NCI-H748 (cell line): ENCODE measurements around the gene SNU13.
"Not testable (repeated sequence)": the region's sequence is repeated elsewhere in the genome, so short reads cannot be mapped to it uniquely, and the experiment has no call there.

Source experiments
- DNase-seq: peaks from one replicate; lab custom pipeline; 2025; ENCODE audit not compliant: unreplicated experiment; lab: John Stamatoyannopoulos, UW

SNU13 gene

GRCh38 chr22:41688365-41689211 is at the start of gene SNU13:
Gene SNU13 (minus strand): TSS chr22:41688867. CDS start chr22:41688796, 71 bp downstream.
- DNase-seq = peak; percentile 95

DNA sequence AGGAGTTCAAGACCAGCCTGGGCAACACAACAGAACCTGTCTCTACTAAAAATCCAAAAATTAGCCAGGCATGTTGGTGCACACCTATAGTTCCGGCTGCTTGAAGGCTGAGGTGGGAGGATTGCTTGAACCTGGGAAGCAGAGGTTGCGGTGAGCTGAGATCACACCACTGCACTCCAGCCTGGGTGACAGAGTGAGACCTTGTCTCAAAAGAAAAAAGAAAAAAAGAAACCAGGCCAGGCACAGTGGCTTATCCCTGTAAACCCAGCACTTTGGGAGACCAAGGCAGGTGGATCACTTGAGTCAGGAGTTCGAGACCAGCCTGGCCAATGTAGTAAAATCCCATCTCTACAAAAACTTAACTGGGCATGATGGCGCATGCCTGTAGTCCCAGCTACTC is 44.6 kb upstream of the SNU13 start:
- not testable (repeated sequence) for DNase-seq

DNA sequence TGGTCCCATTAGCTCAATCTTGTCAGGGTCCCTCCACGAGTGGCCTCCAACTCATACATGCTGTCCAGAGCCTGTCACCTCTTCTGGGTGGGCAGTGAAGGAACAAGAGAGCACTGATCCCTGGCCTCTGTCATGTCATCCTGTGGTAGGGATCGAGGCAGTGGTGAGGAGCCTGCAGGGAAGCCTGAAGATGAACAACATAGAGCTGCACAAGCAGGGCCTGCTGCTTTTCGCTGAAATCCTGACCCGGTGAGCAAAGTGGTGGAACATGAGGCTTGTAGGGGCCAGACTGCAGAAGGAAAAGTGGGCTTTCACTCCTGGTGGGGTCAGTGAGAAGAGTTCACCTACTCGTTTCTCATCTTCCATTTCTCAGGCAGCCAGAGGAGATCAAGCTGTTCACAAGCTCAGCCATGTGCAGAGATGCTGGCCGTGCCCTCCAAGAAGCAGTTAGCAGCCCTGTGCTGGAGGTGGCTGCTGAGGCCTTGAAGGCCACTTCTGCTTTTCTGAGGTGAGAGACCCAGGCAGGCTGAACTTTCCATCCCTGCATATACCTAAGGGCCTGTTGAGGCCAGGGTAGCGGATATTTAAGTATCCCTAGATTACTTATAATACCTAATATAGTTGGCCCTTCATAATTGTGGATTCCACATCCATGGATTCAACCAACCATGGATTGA is 43.6 kb upstream of the SNU13 start:
- DNase-seq = no peak

GRCh38 chr22:41731609-41732008 is 42.9 kb upstream of the SNU13 start:
- DNase-seq = no peak

DNA sequence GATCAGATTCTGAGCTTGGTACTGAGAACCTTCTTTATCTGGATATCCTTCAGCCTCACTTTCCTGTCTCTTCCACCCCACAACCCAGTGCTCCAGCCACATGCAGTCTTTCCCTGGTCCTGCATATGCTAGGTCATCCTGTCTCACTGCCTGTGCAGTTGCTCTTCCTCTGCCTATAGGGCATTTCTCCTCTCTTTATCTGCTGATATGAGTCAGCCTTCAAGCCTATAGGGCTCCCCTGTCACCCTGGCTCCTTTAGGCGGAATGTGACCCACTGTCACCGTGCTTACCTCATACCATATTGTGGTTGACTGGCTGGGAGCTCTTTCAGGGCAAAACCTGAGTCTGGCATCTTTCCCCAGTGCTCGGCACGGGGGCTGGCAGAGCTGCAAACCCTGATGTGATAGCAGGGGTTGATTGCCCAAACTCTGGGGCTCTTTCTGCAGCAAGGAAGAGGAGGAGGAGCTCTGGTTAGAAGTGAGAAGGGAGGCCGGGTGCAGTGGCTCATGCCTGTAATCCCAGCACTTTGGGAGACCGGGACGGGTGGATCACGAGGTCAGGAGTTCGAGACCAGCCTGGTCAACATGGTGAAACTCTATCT is 36.9 kb upstream of the SNU13 start:
- no peak for DNase-seq

- DNase-seq = no peak
Observed at GRCh38 chr22:41722496-41722895, 33.8 kb upstream of the SNU13 start.

DNA sequence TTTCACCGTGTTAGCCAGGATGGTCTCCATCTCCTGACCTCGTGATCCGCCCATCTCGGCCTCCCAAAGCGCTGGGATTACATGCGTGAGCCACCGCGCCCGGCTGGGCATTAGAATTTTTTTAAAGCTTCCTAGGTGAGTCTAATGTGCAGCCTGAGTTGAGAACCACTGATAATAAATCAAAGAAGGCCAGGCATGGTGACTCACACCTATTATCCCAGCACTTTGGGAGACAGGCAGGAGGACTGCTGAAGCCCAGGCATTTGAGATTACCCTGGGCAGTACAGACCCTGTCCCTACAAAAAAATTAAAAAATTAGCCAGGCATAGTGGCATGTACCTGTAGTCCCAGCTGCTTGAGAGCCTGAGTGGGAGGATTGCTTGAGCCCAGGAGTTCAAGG is 24.3 kb upstream of the SNU13 start:
- no peak for DNase-seq

GRCh38 chr22:41709341-41709740 is 20.7 kb upstream of the SNU13 start:
- no peak for DNase-seq

GRCh38 chr22:41702763-41703162 is 14.1 kb upstream of the SNU13 start:
- no peak for DNase-seq

GRCh38 chr22:41700108-41700364 is 11.4 kb upstream of the SNU13 start:
- no peak for DNase-seq

- DNase-seq = no peak
Observed at GRCh38 chr22:41699264-41700107, 10.8 kb upstream of the SNU13 start, which contains the start of gene MEI1. Gene MEI1 (plus strand): TSS chr22:41699503. CDS start chr22:41699539, 36 bp downstream.

GRCh38 chr22:41697126-41697775 is 8.6 kb upstream of the SNU13 start:
- DNase-seq = peak; percentile 85

DNA sequence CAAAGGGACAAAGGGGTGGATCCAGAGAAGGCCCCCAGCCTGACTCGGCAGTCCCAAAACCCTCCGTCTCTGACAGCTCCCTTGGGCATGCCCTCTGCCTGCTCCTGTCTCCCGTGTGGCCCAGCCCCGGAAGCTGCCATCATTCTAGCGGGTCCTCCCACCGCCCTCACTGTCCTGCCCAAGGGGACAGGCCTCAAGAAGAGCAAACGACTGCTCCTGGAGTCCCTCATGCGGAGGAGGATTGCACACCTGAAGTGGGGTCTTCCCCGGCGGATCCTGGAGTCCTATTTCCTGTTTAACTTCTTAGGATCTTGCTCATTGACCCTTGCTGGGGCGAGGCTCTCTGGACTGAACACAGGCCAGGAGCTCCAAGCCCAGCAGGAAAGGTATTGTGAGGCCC is 8.0 kb upstream of the SNU13 start:
- no peak for DNase-seq

GRCh38 chr22:41695211-41695610 is 6.5 kb upstream of the SNU13 start:
- no peak for DNase-seq

GRCh38 chr22:41690476-41690875 is 1.8 kb upstream of the SNU13 start:
- DNase-seq = no peak

- DNase-seq = peak; percentile 45
Observed at GRCh38 chr22:41687901-41688364, 734 bp downstream of the SNU13 start.

DNA sequence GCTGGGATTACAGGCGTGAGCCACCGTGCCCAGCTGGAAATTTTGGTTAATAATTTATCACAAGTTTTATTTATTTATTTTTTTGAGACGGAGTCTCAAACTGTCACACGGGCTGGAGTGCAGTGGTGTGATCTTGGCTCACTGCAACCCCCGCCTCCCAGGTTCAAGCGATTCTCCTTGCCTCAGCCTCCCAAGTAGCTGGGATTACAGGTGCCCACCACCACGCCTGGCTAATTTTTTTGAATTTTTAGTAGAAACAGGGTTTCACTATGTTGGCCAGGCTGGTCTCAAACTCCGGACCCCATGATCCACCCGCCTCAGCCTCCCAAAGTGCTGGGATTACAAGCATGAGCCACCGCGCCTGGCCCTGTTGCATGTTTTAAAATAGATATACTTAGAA is 1.8 kb downstream of the SNU13 start:
- DNase-seq = not testable (repeated sequence)

GRCh38 chr22:41684194-41684593 is 4.5 kb downstream of the SNU13 start:
- no peak for DNase-seq

- no peak for DNase-seq
Observed at GRCh38 chr22:41683616-41684015, 5.1 kb downstream of the SNU13 start.

GRCh38 chr22:41683052-41683451 is 5.6 kb downstream of the SNU13 start:
- DNase-seq = no peak
